ENCODE results near the gene TMEM179.
"Not testable (repeated sequence)": the region's sequence is repeated elsewhere in the genome, so short reads cannot be mapped to it uniquely, and the experiment has no call there.

Gene TMEM179

GRCh38 chr14:104604458-104605449, at the start of gene TMEM179:
Gene TMEM179, minus strand, starts transcription at chr14:104604772. Its CDS starts 31 bp downstream, at chr14:104604741.
- no peak for DNase-seq (ENCODE audit: low read depth)

- DNase-seq (ENCODE audit: low read depth): no peak
Measured at GRCh38 chr14:104654119-104654518, 49.5 kb upstream of the TMEM179 start.

- DNase-seq (ENCODE audit: low read depth): not testable (repeated sequence)
Measured at GRCh38 chr14:104653130-104653920, 48.8 kb upstream of the TMEM179 start.

- no peak for DNase-seq (ENCODE audit: low read depth)
Measured at GRCh38 chr14:104652386-104652785, 47.8 kb upstream of the TMEM179 start.

GRCh38 chr14:104651876-104652260, 47.3 kb upstream of the TMEM179 start:
- DNase-seq (ENCODE audit: low read depth): no peak

GRCh38 chr14:104650981-104651875, 46.7 kb upstream of the TMEM179 start:
- DNase-seq (ENCODE audit: low read depth): no peak

- DNase-seq (ENCODE audit: low read depth): peak; percentile 49
Measured at GRCh38 chr14:104650057-104650980, 45.7 kb upstream of the TMEM179 start.

- no peak for DNase-seq (ENCODE audit: low read depth)
Measured at GRCh38 chr14:104647467-104648043, 43.0 kb upstream of the TMEM179 start.

- DNase-seq (ENCODE audit: low read depth): no peak
Measured at GRCh38 chr14:104644656-104645378, 40.2 kb upstream of the TMEM179 start.

GRCh38 chr14:104644091-104644635, 39.6 kb upstream of the TMEM179 start:
- no peak for DNase-seq (ENCODE audit: low read depth)

- no peak for DNase-seq (ENCODE audit: low read depth)
Measured at GRCh38 chr14:104643306-104643705, 38.7 kb upstream of the TMEM179 start.

- no peak for DNase-seq (ENCODE audit: low read depth)
Measured at GRCh38 chr14:104642540-104642868, 37.9 kb upstream of the TMEM179 start.

- no peak for DNase-seq (ENCODE audit: low read depth)
Measured at GRCh38 chr14:104641753-104642539, 37.4 kb upstream of the TMEM179 start.

GRCh38 chr14:104640681-104641080, 36.1 kb upstream of the TMEM179 start:
- no peak for DNase-seq (ENCODE audit: low read depth)

GRCh38 chr14:104639885-104640548, 35.4 kb upstream of the TMEM179 start:
- DNase-seq (ENCODE audit: low read depth): peak; percentile 13

- no peak for DNase-seq (ENCODE audit: low read depth)
Measured at GRCh38 chr14:104639471-104639870, 34.9 kb upstream of the TMEM179 start.

GRCh38 chr14:104638927-104639450, 34.4 kb upstream of the TMEM179 start:
- no peak for DNase-seq (ENCODE audit: low read depth)

- no peak for DNase-seq (ENCODE audit: low read depth)
Measured at GRCh38 chr14:104638190-104638589, 33.6 kb upstream of the TMEM179 start.

All from activated gamma-delta T cell treated with anti-CD3 and anti-CD28 coated beads, Interleukin-2, amount 50 U/mL, for 16 hours (primary cell).